NCI-H82 treated with DMSO at 0.1 percent for 48 hours (cell line): ENCODE measurements around the gene TNFRSF13B.

ENCODE experiments used
- DNase-seq: peaks from one replicate; lab custom pipeline; 2025; ENCODE audit not compliant: unreplicated experiment; lab: John Stamatoyannopoulos, UW

Gene TNFRSF13B

DNA sequence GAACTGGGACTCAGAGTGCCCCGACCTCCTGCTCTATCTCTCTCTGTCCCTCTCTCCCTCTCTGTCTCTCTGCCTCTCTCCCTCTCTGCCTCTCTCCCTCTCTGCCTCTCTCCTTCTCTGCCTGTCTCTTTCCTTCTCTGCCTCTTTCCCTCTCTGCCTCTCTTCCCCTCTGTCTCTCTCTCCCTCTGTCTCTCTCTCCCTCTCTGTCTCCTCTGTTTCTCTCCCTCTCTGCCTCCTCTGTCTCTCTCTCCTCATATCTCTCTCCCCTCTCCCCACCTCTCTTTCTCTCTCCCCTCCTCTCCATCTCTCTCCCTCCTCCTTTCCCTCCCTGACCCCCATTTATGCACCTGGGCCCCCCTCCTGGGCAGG is 32.7 kb downstream of the TNFRSF13B start:
- no peak for DNase-seq

DNA sequence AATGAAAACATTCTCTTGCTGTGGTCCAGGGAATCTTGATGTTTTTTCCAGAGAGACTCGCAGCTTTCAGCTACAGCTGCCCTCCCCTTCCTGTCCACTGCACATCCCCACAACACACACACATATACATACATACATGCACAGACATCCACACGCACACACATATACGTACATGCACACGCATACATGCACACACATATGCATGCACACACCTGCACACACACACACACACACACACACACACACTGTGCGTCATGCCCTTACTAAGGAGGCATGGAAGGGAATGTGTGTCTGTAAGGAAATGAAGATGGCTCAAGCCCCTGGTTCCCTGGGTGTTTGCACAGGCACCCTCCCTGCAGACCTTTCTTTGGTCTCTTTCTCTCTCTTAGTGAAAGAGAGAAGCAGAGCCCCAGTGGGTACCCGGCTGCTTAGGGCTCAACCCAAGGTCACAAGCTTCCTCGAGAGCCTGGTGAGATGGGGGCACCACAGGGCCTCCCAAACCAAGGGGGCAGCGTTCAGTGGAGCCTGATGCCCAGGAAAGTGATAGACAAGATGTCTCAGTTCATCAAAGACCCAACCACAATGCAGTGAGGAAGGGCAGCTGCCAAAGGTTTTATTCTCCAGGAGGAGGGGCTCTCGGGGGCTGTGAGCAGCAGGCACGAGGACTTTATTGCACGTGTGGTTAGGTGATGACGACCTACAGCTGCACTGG is 33.3 kb downstream of the TNFRSF13B start:
- DNase-seq = no peak

DNA sequence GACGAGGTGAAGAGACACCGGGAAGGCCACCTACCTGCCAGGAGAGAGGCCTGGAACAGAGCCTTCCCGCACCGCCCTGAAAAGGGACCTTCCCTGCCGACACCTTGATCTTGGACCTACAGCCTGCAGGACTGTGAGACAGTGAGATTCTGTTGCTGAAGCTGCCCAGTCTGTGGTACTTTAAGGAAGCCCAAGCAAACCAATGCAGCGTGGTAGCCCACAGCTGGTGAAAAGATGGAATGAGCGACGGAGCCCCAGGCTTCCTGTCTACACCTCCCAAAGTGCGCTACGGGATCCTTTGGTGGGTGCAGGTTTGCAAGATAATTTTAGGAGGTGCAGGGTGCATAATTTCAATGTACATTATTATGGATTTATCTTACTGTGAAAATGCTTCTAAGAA is 33.9 kb downstream of the TNFRSF13B start:
- no peak for DNase-seq

DNA sequence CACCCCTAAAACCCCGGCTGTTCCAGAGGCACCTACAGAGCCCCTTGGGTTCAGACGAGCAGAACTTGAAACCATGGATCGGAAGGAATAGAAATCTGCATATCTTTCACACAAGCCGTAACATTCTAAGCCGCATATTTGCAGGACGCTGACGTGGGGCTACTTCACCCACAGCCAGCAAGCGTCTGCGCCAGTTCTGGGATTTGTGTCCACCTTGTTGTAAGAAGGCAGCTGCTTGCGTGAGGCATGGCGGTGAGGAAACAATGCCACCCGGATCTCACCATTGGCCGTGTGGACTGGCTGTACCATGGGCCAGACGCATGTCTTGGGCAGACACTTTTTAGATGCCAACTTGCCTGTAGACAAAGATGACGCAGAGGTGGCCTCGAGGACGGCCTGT is 34.5 kb downstream of the TNFRSF13B start:
- DNase-seq = no peak

DNA sequence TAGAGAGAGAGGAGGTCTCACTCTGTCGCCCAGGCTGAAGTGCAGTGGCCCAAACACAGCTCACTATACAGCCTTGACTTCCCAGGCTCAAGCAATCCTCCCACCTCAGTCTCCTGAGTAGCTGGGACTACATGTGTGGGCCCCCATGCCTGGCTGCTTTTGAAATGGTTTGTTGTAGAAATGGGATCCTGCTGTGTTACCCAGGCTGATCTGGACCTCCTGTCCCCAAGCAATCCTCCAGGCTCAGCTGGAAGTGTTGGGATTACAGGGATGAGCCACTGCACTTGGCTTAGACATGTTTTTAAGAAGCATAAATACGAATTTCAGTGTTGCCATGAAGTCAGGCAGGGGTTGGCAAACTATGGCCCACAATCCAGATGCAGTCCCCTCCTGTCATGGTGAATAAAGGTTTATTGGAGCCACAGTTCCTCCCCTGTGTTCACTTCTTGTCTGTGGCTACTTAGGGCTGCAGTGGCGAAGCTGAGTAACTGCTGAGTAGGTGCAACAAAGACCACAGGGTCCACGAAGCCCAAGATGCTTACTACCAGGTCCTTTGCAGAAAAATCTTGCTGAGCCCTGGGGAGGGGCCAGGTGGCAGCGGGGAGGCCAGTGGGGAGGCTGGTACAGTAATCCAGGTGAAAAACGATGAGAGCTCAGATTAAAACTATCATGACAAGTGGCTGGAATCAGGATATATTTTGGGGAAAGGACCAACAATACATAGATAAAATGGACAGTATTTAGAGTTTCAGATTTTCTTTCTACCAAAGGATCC is 35.2 kb downstream of the TNFRSF13B start:
- no peak for DNase-seq

DNA sequence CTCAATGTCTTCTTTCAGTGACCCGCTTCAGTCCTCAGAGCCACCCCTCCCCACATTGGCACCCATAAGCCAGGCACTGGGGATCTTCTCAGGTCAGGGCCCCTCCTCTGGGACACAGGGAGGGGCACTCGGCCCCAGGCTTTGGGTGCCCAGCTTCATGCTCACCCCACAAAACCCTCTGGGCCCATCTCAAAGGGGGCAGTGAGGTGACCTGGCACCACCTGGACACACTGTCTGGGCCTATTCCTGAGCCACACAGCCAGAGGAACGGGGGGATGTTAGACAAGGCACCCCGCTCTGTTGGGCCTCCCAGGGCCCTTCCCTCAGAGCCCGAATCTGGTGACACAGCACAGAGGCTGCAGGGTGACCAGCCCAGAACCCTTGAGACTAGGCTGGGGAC is 36.1 kb downstream of the TNFRSF13B start:
- DNase-seq = no peak

DNA sequence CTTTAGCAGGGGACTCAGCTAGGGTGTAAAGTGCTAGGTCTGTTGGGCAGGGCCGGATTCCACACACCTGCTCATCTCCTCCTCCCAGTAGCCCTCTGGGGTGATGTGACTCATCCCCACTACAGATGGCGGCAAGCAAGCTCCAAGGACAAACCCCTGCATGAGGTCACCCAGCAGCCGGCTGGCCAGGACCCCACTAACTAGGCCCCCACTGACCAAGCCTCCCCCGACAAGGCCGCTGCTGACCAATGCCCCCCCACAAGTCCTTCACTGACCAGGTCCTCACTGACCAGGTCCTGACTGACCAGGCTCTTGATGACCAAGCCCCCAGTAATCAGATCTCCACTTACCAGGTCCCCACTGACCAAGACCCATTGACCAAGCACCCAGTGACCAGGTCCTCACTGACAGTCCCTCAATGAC is 36.7 kb downstream of the TNFRSF13B start:
- no peak for DNase-seq

DNA sequence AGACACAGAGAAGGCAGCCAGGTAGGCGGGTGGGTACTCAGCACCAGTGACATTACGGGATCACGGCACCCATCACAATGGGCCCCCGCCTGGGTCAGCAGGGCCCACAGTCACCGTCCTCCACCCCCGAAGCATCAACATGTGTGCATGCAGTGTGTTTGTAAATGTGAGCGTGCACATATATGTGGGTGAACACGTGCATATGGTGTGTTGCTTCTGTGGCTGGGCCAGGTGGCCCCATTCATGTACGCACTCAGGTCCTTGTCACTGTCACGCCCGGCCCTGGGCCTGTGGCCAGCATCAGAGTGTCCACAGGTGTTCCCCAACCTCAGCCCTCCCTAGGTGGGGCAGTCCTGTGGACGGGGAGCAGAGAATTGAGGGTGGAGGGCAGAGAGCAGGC is 37.1 kb downstream of the TNFRSF13B start:
- no peak for DNase-seq

DNA sequence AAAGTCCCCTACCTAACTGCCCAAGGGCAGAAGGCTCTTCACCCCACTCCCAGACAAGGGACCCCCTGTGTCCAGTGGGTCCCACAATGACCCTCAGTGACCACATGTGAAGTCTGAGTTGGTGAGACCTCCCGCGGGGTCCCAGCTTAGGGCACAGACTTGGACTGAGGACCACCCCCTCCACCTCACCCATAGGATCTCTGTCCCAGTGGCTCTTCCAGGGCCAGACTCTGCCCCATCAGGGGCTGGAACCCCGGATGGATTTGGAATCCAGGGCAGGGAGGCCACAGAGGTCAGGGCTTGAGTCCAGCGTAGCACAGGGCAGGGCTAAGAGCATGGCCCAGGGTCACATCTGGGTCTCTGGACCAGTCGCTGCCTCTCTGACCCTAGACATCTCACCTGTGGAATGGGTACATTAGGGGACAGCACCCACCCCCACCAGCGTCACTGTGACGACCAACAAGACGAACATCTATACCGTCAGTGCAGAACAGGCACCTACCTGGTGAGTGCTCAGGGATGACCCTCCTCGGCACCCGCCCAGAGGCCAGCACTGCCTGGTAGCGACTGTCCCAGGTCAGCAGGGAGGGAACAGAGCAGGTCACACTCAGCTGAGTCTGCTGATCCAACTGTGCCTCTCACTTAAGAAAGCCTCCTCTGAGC is 37.7 kb downstream of the TNFRSF13B start:
- no peak for DNase-seq

DNA sequence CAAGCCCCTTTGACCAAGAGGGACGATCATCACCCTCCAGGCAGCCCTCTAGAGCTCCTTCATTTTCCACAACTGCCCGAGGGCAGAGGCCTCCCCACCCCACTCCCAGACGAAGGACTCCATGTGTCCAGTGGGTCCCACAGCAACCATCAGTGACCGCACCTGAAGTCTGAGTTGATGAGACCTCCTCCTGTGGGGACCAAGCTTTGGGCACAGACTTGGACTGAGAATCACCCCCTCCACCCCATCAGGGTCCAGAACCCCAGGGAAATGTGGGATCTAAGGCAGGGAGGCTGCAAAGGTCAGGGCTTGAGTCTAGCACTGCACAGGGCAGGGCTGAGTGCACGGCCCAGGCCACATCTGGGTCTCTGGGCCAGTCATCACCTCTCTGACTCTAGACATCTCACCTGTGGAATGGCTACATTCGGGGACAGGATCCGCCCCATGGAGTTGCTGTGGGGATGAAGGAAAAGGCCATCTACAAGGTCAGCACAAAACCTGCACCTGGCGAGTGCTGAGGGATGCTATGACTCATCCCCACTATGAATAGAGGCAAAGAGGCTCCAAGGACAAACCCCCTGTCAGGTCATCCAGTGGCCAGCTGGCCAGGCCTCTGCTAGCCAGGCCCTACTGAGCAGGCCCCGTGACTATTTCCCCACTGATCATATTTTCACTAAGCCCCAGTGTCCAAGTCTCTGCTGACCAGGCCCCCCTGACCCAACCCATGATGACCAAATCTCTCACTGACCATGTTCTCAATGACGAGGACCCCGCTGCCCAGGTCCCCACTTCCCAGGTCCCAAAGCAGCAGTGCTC is 38.4 kb downstream of the TNFRSF13B start:
- no peak for DNase-seq

DNA sequence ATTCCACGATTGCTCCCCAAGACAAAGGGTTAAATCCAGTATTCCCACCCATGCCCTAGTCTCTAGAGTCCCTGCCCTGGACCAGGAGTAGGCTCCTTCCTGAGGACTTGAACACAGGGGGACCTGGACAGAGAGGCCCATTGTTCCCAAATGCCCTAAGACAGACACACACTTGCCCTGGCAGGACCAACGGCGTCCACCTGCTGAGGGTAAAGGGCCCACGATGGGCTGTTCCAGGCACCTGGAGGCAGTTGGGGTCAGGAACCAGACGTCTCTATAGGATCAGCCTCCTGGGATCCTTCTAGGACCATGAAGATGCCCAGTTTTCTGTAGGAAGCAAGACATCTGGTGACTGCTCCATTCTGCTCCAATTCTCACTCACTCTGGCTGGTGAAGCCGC is 39.3 kb downstream of the TNFRSF13B start:
- no peak for DNase-seq

DNA sequence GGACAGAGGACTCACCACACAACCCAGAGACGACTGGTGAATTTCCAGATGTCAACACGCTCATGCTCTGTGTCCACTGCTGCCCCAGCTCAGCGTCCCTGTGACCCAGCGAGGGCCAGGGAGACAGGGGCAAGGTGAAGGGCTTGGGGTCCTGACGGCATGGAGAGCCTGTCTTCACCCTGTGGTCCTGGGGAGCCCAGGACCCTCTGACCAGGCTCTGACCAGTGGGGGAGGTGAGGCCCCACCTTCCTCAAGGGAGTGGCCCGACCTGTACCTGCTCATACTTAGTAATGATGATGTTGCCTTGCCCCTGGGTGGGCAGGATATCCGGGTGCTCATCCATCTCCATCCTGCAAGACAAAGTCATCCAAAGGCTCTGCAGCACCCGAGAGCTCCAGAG is 39.8 kb downstream of the TNFRSF13B start:
- DNase-seq = no peak

DNA sequence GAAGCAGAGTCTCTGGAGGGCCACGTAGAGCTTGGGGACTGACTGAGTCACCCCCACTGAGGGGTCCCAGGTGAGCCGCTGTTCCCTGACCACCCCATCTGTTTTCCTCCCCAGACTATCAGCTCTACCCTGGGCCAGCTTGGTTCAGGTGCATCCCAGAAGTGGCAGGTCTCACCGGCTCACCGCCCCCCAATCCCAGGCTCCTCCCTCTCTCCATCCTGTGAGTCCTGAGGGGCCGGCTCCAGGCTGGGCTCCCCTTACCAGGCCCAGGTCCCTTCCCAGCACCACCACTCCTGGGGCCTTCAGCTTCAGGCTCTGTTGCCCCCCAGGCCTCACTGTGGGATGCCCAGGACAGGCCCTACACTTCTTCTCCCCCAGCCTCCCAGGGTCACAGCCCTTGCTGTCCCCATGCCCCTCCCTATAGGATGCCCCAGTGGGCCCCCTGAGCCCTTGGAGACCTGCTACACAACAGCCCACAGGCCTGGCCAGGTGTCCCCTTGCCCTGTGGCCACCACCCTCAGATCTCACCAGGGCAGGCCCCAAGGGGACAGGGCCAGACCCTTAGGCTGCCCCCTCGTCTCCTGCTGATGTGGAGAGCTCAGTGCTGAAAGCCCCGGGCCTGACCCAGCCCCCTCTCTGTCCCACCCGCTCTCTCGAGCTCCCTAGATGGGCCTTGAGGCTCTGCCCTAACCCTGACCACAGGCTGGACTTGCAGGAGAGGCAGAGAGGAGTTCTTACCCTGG is 40.4 kb downstream of the TNFRSF13B start:
- DNase-seq = no peak

DNA sequence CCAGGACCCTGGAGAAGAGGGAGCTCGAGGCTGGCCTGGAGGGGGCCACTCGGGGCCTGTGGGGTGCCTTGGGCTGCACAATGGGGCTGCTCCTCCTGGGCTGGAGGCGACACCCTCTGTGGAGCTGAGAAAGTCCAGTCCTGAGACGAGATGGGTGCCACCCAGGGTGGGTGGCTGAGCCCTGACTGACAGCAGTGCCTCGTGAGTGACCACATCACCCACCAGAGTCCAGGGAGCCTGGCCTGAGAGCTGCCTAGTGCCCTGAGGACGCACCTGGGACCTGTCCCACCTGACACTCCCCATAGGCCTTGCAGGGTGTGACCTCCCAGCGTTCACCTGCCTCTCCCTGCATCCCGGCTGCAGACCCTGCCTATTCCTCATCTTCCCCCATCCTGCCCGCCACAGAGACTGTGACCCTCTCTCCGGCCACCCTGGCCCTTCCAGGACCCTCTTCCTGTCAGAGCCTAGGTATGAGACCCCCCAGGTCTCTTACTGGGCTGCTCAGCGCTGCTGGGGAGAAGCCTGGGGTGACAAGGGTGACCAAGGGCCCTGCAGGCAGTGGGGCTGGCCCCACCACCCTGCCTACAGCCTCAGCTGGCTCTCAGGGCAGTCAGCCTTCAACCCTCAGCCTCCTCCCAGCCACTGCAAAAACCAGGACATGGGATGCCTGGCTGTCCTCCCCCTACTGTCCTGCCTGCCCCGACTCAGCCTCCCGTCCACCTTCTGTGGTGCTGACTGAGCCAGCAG is 41.2 kb downstream of the TNFRSF13B start:
- DNase-seq = no peak

DNA sequence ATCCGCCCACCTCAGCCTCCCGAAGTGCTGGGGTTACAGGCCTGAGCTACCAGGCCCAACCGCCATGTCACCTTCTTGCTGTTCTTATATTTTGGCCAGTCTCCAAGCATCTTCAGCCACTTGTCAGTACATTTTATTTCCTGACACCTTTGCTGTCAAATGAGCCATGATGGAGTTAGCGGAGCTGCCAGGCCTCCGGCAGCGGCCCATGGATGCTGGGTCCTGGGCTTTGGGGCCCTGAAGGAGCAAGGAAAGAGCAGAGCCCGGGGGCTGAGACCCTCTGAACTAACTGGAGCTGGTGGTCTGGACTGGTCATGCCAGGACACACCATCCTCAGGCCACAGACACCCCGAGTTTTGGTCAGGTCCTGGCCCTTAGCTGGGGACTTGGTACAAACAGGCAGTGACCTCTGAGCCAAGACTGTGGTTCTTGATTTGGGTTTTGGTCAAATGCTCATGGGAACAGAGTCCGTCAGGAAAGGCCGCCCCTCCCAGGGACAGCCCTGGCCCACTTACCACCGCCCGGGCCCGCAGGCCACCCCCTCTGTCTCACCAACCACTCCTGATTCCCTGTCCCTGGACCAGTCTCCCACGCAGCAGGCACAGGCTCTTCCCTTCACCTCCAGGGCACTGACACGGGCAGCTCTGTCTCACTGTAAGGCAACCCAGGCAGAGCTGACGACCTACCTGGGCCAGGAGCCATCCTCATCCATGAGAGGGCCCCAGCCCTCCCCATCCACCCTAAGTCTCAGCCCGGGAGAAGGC is 42.0 kb downstream of the TNFRSF13B start:
- no peak for DNase-seq

DNA sequence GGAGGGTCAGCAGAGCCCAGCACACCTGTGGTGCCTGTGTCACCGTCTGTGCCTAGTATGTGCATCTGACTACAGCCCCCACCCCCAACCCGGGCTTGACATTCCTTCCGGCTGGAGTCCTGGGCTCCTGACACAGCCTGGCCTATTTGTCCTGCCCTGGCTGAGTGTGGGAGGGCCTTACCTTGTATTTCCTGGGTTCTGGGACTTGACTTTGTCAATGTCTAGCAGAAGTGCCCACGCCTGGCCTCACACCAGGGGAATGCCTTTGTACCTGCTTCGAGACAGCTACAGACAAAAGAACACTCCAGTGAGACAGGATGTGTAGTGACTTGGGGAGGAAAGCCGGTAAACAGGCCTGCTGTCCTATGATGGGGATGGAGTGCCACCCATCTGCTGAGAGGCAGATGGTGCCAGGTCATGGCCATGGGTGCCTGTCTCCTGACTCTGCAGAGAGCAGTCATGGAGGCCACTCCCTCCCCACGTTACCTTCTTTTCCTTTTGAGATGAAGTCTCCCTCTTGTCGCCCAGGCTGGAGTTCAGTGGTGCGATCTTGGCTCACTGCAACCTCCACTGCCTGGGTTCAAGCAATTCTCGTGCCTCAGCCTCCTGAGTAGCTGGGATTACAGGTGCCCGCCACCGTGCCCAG is 42.8 kb downstream of the TNFRSF13B start:
- DNase-seq = no peak

DNA sequence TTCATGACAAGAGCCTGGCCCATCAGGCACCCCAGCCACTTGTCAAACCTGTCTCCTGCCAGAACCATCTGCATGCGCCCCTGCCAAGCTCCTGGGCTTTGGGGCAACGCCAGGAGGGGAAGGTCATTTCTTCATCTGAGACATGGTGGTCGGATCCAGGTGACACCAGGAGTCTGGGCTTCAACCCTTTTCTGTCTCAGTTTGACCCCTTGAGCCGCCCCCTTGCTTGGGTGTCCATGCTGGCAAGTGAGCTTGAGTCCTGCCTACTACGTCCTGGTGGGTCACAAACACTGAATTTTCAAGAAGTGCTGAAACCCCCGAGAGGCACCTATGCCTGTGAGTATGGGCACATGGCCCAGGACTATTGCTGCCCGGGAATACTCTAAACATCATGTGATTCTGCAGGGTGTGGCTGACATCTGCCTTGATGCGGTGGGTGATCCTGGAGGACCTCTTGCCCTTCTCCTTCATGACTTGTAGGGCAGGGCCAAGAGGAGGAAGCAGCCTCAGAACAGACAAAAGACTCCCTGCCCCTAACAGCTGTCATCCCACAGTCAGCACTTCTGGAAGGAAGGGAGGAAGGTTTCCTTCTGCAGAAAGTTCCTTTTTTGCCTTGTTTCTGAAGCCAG is 43.4 kb downstream of the TNFRSF13B start:
- DNase-seq = no peak

DNA sequence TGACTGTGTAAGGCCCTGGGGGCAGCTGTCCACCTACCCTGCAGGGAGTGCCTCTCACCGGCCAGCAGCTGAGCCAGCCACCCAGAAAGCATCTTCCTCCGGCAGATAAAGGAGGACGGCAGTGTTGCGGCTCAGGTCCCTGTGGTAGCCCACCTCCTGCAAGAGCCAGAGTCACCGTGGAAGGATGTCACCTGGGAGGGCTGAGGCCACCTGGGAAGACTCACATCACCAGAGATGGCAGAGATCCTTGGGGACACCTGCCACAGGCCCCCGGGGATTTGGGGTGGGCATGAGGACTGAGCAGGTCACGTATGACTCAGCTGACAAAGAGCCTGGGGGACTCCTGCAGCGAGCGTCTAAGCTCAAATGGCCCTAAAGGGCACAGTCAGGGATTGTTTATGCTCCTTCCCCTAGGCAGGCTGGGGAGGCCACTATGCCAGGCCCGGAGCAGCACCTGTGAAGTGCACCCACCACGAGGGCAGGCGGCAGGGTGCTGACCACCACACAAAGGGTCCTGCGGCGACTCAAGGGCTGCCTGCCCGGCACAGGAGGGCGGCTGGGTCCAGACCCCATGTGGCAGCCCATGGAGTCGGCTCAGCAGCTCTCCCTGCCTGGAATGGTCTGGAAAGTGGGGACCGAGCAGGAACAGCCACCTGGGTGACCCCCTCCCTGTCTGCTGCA is 44.1 kb downstream of the TNFRSF13B start:
- DNase-seq = no peak
